DND-41 (cell line): ENCODE measurements around the gene GATM.

Experiments
- CTCF ChIP-seq: IDR thresholded peaks from 2 replicates; pipeline ENCODE4 v1.5.1; 2012; ENCODE audit warnings: borderline replicate concordance, low read length, moderate library complexity, mild to moderate bottlenecking; ENCODE audit not compliant: poor library complexity, severe bottlenecking; ENCODE audit errors: extremely low read depth
- EZH2 ChIP-seq: IDR thresholded peaks from 3 replicates; pipeline ENCODE4 v1.6.1; 2012; ENCODE audit warnings: borderline replicate concordance, low read depth, mild to moderate bottlenecking, moderate library complexity, low read length, inconsistent platforms; ENCODE audit not compliant: severe bottlenecking

- no peak for TF ChIP-seq CTCF
- no peak for TF ChIP-seq EZH2
These were observed 57.7 kb downstream of the GATM start for GRCh38 chr15:45320581-45321205.
